Subcutaneous abdominal adipose tissue (tissue), 5 donors: ENCODE measurements around the gene PDHX.

Source experiments
- H3K27ac ChIP-seq: one replicate; pipeline ENCODE4 v1.7.0; 2013; ENCODE audit warnings: low read depth, mild to moderate bottlenecking, inconsistent platforms, low read length, moderate library complexity
- H3K27me3 ChIP-seq, 5 donors: one replicate each; pipeline ENCODE4 v1.7.0; 2013; ENCODE audit warnings: low read length in 5 of 5, inconsistent platforms in 1 of 5; ENCODE audit not compliant: control insufficient read depth in 5 of 5, insufficient read depth in 4 of 5
- H3K36me3 ChIP-seq, 5 donors: one replicate each; pipeline ENCODE4 v1.7.0; 2013; ENCODE audit warnings: low read length in 5 of 5; ENCODE audit not compliant: control insufficient read depth in 5 of 5, insufficient read depth in 5 of 5
- H3K4me1 ChIP-seq, 5 donors: one replicate each; pipeline ENCODE4 v1.7.0; 2013; ENCODE audit warnings: low read length in 5 of 5, mild to moderate bottlenecking in 3 of 5, moderate library complexity in 1 of 5; ENCODE audit not compliant: control insufficient read depth in 5 of 5, insufficient read depth in 5 of 5
- H3K4me3 ChIP-seq, 5 donors: one replicate each; pipeline ENCODE4 v1.7.0; 2013; ENCODE audit warnings: low read length in 5 of 5, low read depth in 1 of 5
- H3K9ac ChIP-seq, 5 donors: one replicate each; pipeline ENCODE4 v1.7.0; 2013; ENCODE audit warnings: low read length in 5 of 5, mild to moderate bottlenecking in 4 of 5, moderate library complexity in 3 of 5
- H3K9me3 ChIP-seq, 5 donors: one replicate each; pipeline ENCODE4 v1.7.0; 2013; ENCODE audit warnings: low read length in 5 of 5; ENCODE audit not compliant: control insufficient read depth in 5 of 5
- donor health status: healthy.
- donor health status: healthy.
- donor health status: healthy.
- donor health status: healthy.
- donor health status: healthy.

PDHX gene

DNA sequence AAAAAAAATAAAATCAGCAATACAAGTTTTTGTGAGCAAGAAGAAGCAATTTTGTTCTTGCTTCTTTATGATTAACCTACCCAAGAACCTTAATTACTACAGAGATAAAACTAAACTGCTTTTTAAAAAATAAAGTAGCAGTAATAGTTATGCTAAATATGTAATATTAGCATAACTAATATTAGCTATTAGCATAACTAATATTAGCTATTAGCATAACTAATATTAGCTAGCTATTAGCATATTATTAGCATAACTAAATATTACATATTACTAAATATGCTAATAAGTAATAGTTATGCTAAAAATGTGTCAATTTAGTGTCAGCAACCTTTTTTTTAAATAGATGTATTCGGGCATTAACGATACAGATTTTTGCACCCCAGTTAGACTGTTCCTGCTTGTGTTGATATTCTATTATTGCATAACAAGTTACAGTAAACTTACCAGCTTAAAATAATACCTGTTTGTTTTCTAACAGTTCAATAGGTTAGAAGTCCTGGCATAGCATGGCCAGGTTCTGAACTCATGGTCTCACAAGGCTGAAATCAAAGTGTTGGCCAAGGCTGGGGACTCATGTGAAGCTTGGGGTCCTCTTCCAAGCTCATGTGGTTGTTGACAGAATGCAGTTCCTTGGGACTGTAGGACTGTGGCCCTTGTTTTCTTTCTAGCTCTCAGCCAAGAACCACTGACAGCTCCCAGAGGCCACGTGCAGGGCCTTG, 48.4 kb downstream of the PDHX start:
- peaks cover 0 to 16% (median 0%) of the 10 kb centered on the region in 5 donors for H3K4me1 ChIP-seq
- no peak overlapping the region for H3K9ac ChIP-seq
- no peak overlapping the region for H3K4me3 ChIP-seq
- H3K27me3 ChIP-seq, result no peaks in the 10 kb centered on the region
- H3K9me3 ChIP-seq, result no peaks in the 10 kb centered on the region
- H3K27ac ChIP-seq, result no peak overlapping the region
- peaks cover 12 to 35% (median 30%) of the 10 kb centered on the region in 5 donors for H3K36me3 ChIP-seq

DNA sequence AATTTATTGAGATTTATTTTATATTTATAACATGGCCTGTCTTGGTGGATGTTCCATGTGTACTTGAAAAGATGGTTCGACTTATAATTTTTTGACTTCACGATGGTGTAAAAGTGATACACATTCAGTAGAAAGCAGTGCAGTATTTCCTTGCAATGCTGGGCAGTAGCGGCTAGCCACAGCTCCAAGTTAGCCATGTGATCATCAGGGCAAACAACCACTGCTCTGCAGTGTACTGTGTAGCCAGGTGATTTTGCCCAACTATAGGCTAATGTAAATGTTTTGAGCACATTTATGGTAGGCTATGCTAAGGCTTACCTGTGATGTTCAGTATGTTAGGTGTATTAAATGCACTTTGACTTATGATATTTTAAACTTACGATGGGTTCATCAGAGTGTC, 52.4 kb downstream of the PDHX start:
- peaks cover 11 to 32% (median 29%) of the 10 kb centered on the region in 5 donors for H3K36me3 ChIP-seq
- H3K9me3 ChIP-seq, result no peaks in the 10 kb centered on the region
- no peaks in the 10 kb centered on the region for H3K27me3 ChIP-seq
- H3K4me3 ChIP-seq, result no peak overlapping the region
- H3K4me1 ChIP-seq, result peaks cover 0 to 15% (median 0%) of the 10 kb centered on the region in 5 donors
- no peak overlapping the region for H3K9ac ChIP-seq
- no peak overlapping the region for H3K27ac ChIP-seq

DNA sequence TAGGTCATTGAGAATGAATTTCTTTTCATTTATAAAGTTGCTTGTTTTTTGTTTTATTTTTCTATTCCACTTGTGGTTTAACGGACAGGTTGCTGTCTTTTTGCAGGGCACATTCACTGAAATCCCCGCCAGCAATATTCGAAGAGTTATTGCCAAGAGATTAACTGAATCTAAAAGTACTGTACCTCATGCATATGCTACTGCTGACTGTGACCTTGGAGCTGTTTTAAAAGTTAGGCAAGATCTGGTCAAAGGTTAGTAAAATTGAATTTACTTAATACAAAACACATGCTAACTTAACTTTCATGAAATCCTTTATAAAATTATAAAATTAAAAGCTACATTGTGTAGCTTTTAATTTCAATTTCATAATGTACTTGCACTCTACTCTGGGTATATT, 53.6 kb downstream of the PDHX start:
- Histone ChIP-seq H3K36me3 (peaks cover 10 to 33% (median 26%) of the 10 kb centered on the region in 5 donors), H3K27ac (peak overlapping the region; percentile 7), H3K9ac (no peak overlapping the region), H3K27me3 (no peaks in the 10 kb centered on the region), H3K4me3 (no peak overlapping the region), H3K4me1 (peaks cover 0 to 15% (median 0%) of the 10 kb centered on the region in 5 donors), H3K9me3 (no peaks in the 10 kb centered on the region)

DNA sequence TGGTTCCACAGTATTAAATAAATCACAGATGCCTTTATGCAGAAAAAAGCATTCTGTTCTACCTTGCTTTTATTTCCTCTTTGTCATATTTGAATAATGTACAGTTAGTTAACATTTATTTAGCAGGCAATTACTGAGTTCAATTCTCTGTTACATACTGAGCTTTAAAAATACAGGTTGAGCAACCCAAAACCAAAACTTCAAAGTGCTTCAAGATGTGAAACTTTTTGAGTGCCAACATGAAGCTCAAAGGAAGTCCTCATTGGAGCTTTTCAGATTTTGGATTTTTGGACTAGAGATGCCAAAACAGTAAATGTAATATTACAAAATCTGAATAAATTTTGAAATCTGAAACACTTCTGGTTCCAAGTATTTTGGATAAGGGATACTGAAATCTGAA, 54.1 kb downstream of the PDHX start:
- no peak overlapping the region for H3K9ac ChIP-seq
- peaks cover 0 to 15% (median 0%) of the 10 kb centered on the region in 5 donors for H3K4me1 ChIP-seq
- no peaks in the 10 kb centered on the region for H3K27me3 ChIP-seq
- no peaks in the 10 kb centered on the region for H3K9me3 ChIP-seq
- no peak overlapping the region for H3K27ac ChIP-seq
- peaks cover 8 to 29% (median 26%) of the 10 kb centered on the region in 5 donors for H3K36me3 ChIP-seq
- H3K4me3 ChIP-seq, result no peak overlapping the region

DNA sequence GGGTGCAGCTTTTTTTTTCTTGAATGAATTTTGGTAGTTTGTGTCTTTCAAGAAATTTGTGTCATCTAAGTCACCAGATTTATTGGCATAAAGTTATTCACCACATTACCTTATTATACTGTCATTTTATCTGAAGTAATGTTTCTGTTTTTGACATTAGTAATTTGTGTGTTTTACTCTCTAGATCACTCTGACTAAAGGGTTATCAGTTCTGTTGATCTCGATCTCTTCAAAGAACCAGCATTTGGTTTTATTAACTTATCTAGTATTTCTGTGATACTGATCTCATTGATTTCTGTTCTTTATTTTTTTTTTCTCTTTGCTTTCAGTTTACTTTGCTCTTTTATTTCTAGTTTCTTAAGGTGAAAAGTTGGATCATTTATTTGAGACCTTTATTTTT, 55.5 kb downstream of the PDHX start:
- Histone ChIP-seq H3K4me3 (no peak overlapping the region), H3K27me3 (no peaks in the 10 kb centered on the region), H3K4me1 (peaks cover 0 to 16% (median 2%) of the 10 kb centered on the region in 5 donors), H3K9me3 (no peaks in the 10 kb centered on the region), H3K9ac (no peak overlapping the region), H3K36me3 (peaks cover 5 to 33% (median 24%) of the 10 kb centered on the region in 5 donors), H3K27ac (no peak overlapping the region)

DNA sequence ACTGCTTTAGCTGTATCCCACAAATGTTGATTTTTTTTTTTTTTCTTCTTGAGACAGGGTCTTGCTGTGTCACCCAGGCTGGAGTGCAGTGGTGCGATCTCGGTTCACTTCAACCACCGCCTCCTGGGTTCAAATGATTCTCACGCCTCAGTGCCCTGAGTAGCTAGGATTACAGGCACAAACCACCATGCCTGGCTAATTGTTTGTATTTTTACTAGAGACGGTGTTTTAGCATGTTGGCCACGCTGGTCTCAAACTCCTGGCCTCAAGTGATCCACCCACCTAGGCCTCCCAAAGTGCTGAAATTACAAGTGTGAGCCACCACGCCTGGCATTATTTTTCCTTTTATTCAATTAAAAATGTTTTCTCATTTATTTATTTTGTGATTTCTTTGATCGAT, 55.9 kb downstream of the PDHX start:
- H3K4me3 ChIP-seq, result no peak overlapping the region
- H3K9ac ChIP-seq, result no peak overlapping the region
- peaks cover 0 to 20% (median 7%) of the 10 kb centered on the region in 5 donors for H3K4me1 ChIP-seq
- no peaks in the 10 kb centered on the region for H3K27me3 ChIP-seq
- H3K36me3 ChIP-seq, result peaks cover 5 to 30% (median 23%) of the 10 kb centered on the region in 5 donors
- no peaks in the 10 kb centered on the region for H3K9me3 ChIP-seq
- no peak overlapping the region for H3K27ac ChIP-seq

DNA sequence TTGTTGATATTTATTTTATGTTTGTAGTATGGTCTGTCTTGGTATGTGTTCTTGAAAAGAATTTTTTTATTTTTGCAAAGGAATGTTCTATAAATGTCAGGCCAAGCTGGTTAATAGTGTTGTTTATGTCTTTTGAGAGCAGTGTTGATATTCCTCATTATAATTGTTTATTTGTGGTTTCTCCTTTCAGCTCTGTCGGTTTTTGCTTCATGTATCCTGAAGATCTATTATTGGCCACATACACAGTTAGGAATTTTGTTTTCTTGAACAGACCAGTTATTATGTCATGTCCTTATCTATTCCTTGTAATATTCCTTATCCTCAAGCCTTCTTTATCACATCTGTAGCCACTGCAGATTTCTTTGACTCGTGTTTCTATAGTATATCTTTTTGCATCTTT, 56.5 kb downstream of the PDHX start:
- H3K4me1 ChIP-seq, result peaks cover 0 to 22% (median 10%) of the 10 kb centered on the region in 5 donors
- H3K9me3 ChIP-seq, result no peaks in the 10 kb centered on the region
- no peak overlapping the region for H3K27ac ChIP-seq
- no peak overlapping the region for H3K4me3 ChIP-seq
- no peak overlapping the region for H3K9ac ChIP-seq
- no peaks in the 10 kb centered on the region for H3K27me3 ChIP-seq
- peaks cover 2 to 26% (median 18%) of the 10 kb centered on the region in 5 donors for H3K36me3 ChIP-seq

DNA sequence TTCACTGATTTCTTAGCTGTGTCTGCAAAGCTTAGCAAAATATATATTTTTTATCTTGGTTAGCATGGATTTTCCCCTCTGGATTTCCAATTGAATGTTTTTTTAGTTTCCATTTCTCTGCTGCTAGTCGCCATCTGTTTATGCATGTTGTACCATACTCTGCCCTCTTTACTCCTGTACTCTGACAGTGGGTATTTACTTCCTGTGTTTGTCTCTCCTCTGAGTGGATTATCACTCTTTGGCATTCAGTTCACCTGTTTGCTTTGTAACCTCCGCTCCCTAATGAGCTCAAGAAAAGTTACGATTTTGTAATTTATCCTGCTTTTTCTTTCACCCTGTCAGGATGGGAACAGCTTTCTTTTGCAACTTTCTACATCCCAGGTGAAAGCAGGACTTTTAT, 59.1 kb downstream of the PDHX start:
- peaks cover 2 to 32% (median 16%) of the 10 kb centered on the region in 5 donors for H3K36me3 ChIP-seq
- H3K4me3 ChIP-seq, result no peak overlapping the region
- H3K27me3 ChIP-seq, result no peaks in the 10 kb centered on the region
- peaks cover 0 to 17% (median 14%) of the 10 kb centered on the region in 5 donors for H3K4me1 ChIP-seq
- H3K9ac ChIP-seq, result no peak overlapping the region
- no peak overlapping the region for H3K27ac ChIP-seq
- no peaks in the 10 kb centered on the region for H3K9me3 ChIP-seq

DNA sequence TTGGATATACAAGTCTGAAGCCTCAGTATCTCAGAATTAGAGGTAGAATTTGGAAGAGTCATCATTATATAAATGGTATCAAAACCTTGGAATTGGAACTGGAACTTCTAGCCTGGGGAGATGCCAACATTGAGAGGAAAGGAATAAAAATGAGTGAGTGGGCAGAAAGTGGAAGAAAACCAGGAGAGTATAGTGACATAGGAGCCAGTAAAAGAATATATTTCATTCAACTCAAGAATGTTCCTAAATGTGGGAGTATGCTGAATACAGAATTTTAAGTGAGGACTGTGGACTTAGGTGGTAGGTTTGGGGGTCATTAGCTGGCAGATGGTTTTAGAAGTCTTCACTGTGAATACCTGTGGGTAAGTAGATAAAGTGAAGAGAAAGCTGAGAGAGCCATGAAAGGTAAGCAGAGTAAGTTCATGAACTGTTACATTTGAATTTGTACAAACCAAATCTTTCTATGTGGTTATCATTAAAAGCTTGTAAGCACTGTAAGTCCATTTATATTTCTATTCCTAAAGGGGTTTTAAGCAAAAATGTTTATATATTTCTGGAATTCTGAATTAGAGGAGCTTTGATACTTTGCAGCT, 60.2 kb downstream of the PDHX start:
- peaks cover 0 to 17% (median 7%) of the 10 kb centered on the region in 5 donors for H3K4me1 ChIP-seq
- H3K4me3 ChIP-seq, result no peak overlapping the region
- H3K9me3 ChIP-seq, result no peaks in the 10 kb centered on the region
- H3K27ac ChIP-seq, result no peak overlapping the region
- H3K36me3 ChIP-seq, result peaks cover 2 to 29% (median 19%) of the 10 kb centered on the region in 5 donors
- H3K9ac ChIP-seq, result no peak overlapping the region
- no peaks in the 10 kb centered on the region for H3K27me3 ChIP-seq

DNA sequence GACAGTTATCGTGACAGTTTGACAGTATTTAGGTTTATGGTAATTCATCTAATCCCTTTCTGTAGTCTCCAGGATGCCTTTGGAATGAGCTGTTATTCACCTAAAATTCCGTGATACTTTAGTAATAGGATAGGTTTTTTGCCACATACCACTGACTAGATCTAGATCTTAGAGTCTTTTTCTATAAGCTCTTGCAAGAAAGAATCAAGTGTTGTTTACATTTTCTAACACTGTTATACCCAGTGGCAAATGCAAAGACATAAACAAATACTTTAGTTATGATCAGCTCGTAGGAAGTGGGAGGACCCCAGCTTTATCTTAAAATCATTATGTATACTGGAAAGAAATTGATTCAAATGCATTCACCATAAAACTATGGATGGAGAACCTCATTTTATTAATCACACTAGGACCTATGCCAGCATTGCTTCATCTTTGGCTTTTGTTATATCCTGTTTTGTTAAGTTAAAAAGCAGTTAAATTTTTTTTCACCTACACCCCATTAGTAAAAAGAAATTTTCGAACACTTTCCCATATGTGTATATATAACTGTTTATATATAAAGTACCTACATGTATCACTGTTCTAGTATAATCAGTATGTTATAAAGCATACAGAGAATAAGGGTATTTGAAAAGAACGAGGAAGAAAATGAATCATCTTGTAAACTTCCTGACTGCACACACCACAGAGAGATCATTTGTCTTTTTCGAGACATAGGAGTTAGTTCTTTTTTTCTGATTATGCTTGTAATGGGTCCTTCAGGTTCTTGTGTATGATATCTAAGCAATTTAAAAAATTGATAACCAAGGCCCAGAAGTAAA, 60.9 kb downstream of the PDHX start:
- Histone ChIP-seq H3K36me3 (peaks cover 2 to 29% (median 18%) of the 10 kb centered on the region in 5 donors), H3K4me1 (peaks cover 0 to 17% (median 7%) of the 10 kb centered on the region in 5 donors), H3K9me3 (no peaks in the 10 kb centered on the region), H3K27me3 (no peaks in the 10 kb centered on the region), H3K4me3 (no peak overlapping the region), H3K9ac (no peak overlapping the region), H3K27ac (no peak overlapping the region)
